Measurements from ENCODE around the gene PANK4.

PANK4 gene

DNA sequence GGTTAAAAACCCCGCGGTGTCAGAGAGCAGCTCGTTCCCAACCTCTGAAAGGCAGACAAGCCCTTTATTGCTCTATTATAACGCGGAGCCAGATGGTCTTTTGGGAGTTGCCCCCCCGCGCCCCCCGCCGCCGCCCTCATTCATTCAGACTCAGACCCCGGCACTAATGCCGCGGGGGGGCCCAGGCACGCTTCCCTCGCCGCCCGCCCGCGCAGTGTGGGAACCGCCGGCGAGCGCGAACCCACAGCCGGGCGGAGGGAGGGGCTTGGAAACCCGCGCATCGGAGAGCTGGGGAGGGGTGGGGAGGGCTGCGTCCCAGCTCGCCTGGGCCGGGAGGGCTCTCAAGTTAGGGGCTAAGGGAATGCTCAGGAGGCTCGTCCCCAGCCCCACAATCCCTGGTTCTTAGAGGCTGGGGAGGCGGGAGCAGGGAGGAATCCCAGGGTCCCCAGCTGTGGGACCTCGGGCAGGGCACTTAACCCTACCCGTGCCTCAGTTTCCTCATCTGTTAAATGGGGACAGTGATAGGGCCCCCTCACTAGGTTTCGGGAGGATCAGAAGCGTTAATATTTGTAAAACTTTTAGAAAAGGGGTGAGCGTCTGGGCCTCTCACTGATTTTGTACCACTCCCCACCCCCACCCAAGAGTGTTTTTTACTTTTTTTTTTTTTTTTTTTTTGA, 14.6 kb upstream of the PANK4 start:
- H3K27me3 ChIP-seq (replicated peaks) = no peaks in the 10 kb centered on the region
- no peak for DNase-seq
- in situ Hi-C loops (cut with HindIII; ENCODE audit: low pct_ligation_motif_present, low sequenced_read_pairs) = no loop called here
- no peak overlapping the region for H3K4me3 ChIP-seq (ENCODE audit: low read depth, low read length)
- TF ChIP-seq CTCF (IDR thresholded peaks at IDR 0.05; ENCODE audit: low read depth, low read length, missing control alignments) = no peak
- no peaks in the 10 kb centered on the region for H3K36me3 ChIP-seq (replicated peaks)
- H3K27ac ChIP-seq = no peak overlapping the region

GRCh38 chr1:2539312-2539907, 13.0 kb upstream of the PANK4 start:
- peak; percentile 54 for TF ChIP-seq CTCF (IDR thresholded peaks at IDR 0.05; ENCODE audit: low read depth, low read length, missing control alignments)
- H3K27ac ChIP-seq = no peak overlapping the region
- no peaks in the 10 kb centered on the region for H3K27me3 ChIP-seq (replicated peaks)
- in situ Hi-C loops (cut with HindIII; ENCODE audit: low pct_ligation_motif_present, low sequenced_read_pairs) = no loop called here
- H3K4me3 ChIP-seq (ENCODE audit: low read depth, low read length) = no peak overlapping the region
- no peaks in the 10 kb centered on the region for H3K36me3 ChIP-seq (replicated peaks)
- DNase-seq = no peak

- H3K4me3 ChIP-seq (ENCODE audit: low read depth, low read length) = no peak overlapping the region
- H3K36me3 ChIP-seq (replicated peaks) = no peaks in the 10 kb centered on the region
- H3K27ac ChIP-seq = no peak overlapping the region
- no peak for TF ChIP-seq CTCF (IDR thresholded peaks at IDR 0.05; ENCODE audit: low read depth, low read length, missing control alignments)
- in situ Hi-C loops (cut with HindIII; ENCODE audit: low pct_ligation_motif_present, low sequenced_read_pairs) = no loop called here
- DNase-seq = no peak
- H3K27me3 ChIP-seq (replicated peaks) = no peaks in the 10 kb centered on the region
These were observed 12.5 kb upstream of the PANK4 start for GRCh38 chr1:2538872-2539271.

DNA sequence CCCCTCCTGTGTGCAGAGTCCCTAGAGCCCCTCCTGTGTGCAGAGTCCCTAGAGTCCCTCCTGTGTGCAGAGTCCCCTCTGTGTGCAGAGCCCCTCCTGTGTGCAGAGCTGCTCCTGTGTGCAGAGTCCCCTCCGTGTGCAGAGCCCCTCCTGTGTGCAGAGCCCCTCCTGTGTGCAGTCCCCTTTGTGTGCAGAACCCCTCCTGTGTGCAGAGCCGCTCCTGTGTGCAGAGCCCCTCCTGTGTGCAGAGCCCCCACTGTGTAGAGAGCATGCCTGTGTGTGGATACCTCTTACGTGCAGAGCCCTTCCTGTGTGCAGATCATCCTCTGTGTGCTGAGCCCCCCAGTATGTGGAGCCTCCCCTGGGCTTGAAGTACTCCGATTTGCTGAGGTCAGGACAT, 12.0 kb upstream of the PANK4 start:
- no peaks in the 10 kb centered on the region for H3K36me3 ChIP-seq (replicated peaks)
- H3K27me3 ChIP-seq (replicated peaks) = no peaks in the 10 kb centered on the region
- no peak for TF ChIP-seq CTCF (IDR thresholded peaks at IDR 0.05; ENCODE audit: low read depth, low read length, missing control alignments)
- no peak for DNase-seq
- H3K4me3 ChIP-seq (ENCODE audit: low read depth, low read length) = no peak overlapping the region
- no peak overlapping the region for H3K27ac ChIP-seq
- in situ Hi-C loops (cut with HindIII; ENCODE audit: low pct_ligation_motif_present, low sequenced_read_pairs) = no loop called here

DNA sequence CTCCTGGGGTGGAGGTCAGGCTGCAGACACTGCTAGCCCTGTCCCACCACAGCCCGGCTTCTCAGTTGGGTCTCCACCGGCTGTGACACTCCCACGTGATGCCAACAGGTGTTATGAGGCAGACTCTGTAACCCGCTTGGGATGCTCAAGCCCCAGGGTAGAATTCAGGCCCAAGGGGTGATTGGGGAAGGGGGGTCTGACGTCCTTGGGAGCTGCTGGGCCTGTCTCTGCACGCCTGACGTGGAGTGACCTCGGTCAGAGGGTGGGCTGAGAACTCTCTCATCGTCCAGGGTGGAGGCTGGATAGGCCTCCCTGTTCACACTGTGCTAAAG, 11.4 kb upstream of the PANK4 start:
- H3K27me3 ChIP-seq (replicated peaks) = no peaks in the 10 kb centered on the region
- in situ Hi-C loops (cut with HindIII; ENCODE audit: low pct_ligation_motif_present, low sequenced_read_pairs) = no loop called here
- no peak overlapping the region for H3K27ac ChIP-seq
- TF ChIP-seq CTCF (IDR thresholded peaks at IDR 0.05; ENCODE audit: low read depth, low read length, missing control alignments) = no peak
- no peak for DNase-seq
- no peaks in the 10 kb centered on the region for H3K36me3 ChIP-seq (replicated peaks)
- H3K4me3 ChIP-seq (ENCODE audit: low read depth, low read length) = no peak overlapping the region

DNA sequence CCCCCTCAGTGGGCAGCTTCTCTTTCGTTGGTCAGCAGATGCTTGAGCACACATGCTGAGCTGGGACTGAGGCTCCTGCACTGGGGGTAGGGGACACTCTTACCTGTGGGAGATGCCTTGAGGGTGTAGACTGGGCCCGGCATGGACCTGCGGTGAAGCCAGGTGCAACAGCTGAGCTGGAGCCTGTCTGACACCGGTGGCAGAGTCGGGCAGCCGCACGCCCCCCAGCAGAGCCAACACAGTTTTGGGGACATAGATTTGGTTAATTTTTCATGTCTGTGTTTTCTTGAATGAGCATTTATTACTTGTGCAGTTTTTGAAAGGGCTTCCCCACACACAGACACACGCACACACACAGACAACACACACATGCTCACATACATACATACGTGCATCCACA, 9.6 kb upstream of the PANK4 start:
- no peaks in the 10 kb centered on the region for H3K36me3 ChIP-seq (replicated peaks)
- no peak overlapping the region for H3K4me3 ChIP-seq (ENCODE audit: low read depth, low read length)
- no peak overlapping the region for H3K27ac ChIP-seq
- DNase-seq = no peak
- peaks cover 2% of the 10 kb centered on the region for H3K27me3 ChIP-seq (replicated peaks)
- no peak for TF ChIP-seq CTCF (IDR thresholded peaks at IDR 0.05; ENCODE audit: low read depth, low read length, missing control alignments)
- in situ Hi-C loops (cut with HindIII; ENCODE audit: low pct_ligation_motif_present, low sequenced_read_pairs) = no loop called here
